ENCODE data around the gene KLK1.

KLK1 gene

DNA sequence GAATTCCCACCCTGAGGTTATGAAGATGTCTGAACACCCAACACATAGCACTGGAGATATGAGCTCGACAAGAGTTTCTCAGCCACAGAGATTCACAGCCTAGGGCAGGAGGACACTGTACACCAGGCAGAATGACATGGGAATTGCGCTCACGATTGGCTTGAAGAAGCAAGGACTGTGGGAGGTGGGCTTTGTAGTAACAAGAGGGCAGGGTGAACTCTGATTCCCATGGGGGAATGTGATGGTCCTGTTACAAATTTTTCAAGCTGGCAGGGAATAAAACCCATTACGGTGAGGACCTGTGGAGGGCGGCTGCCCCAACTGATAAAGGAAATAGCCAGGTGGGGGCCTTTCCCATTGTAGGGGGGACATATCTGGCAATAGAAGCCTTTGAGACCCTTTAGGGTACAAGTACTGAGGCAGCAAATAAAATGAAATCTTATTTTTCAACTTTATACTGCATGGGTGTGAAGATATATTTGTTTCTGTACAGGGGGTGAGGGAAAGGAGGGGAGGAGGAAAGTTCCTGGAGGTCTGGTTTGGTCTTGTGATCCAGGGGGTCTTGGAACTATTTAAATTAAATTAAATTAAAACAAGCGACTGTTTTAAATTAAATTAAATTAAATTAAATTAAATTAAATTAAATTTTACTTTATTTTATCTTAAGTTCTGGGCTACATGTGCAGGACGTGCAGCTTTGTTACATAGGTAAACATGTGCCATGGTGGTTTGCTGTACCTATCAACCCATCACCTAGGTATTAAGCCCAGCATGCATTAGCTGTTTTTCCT lies 38.1 kb upstream of the KLK1 start:
- Histone ChIP-seq H3K79me2 (ENCODE audit: low read length) (no peaks in the 10 kb centered on the region), H3K4me1 (ENCODE audit: low read length) (peaks cover 3% of the 10 kb centered on the region; the same call in 1 of the 2 replicates), H4K20me1 (ENCODE audit: insufficient read depth, low read length) (no peaks in the 10 kb centered on the region), H3K4me3 (ENCODE audit: low read length) (no peak overlapping the region), H3K27me3 (ENCODE audit: low read depth, low read length) (peaks cover 46% of the 10 kb centered on the region), H3K9ac (ENCODE audit: low read length) (no peak overlapping the region), H3K36me3 (replicated peaks; ENCODE audit: low read depth, low read length) (no peaks in the 10 kb centered on the region), H3K27ac (ENCODE audit: low read length) (no peak overlapping the region), H3K9me3 (ENCODE audit: insufficient read depth, low read length) (no peaks in the 10 kb centered on the region; the same call in 1 of the 2 replicates), H2AFZ (ENCODE audit: low read depth, low read length) (no peak overlapping the region), H3K4me2 (ENCODE audit: low read length) (no peak overlapping the region)
- TF ChIP-seq EZH2phosphoT487 (IDR thresholded peaks at IDR 0.05; ENCODE audit: low read depth), result no peak
- TF ChIP-seq, protein P1, sequence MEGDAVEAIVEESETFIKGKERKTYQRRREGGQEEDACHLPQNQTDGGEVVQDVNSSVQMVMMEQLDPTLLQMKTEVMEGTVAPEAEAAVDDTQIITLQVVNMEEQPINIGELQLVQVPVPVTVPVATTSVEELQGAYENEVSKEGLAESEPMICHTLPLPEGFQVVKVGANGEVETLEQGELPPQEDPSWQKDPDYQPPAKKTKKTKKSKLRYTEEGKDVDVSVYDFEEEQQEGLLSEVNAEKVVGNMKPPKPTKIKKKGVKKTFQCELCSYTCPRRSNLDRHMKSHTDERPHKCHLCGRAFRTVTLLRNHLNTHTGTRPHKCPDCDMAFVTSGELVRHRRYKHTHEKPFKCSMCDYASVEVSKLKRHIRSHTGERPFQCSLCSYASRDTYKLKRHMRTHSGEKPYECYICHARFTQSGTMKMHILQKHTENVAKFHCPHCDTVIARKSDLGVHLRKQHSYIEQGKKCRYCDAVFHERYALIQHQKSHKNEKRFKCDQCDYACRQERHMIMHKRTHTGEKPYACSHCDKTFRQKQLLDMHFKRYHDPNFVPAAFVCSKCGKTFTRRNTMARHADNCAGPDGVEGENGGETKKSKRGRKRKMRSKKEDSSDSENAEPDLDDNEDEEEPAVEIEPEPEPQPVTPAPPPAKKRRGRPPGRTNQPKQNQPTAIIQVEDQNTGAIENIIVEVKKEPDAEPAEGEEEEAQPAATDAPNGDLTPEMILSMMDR (IDR thresholded peaks at IDR 0.05; ENCODE audit: low read depth, low read length), result no peak

DNA sequence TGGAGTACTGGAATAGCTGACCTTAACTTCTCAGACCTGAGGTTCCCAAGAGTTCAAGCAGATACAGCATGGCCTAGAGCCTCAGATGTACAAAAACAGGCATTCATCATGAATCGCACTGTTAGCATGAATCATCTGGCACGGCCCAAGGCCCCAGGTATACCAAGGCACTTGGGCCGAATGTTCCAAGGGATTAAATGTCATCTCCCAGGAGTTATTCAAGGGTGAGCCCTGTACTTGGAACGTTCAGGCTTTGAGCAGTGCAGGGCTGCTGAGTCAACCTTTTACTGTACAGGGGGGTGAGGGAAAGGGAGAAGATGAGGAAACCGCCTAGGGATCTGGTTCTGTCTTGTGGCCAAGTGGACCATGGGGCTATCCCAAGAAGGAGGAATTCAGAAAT lies 37.4 kb upstream of the KLK1 start:
- H3K27ac ChIP-seq (ENCODE audit: low read length), result no peak overlapping the region
- peaks cover 39% of the 10 kb centered on the region for H3K27me3 ChIP-seq (ENCODE audit: low read depth, low read length)
- no peaks in the 10 kb centered on the region for H4K20me1 ChIP-seq (ENCODE audit: insufficient read depth, low read length)
- no peaks in the 10 kb centered on the region for H3K36me3 ChIP-seq (replicated peaks; ENCODE audit: low read depth, low read length)
- peaks cover 3% of the 10 kb centered on the region; the same call in 1 of the 2 replicates for H3K4me1 ChIP-seq (ENCODE audit: low read length)
- no peaks in the 10 kb centered on the region for H3K79me2 ChIP-seq (ENCODE audit: low read length)
- no peak overlapping the region for H3K9ac ChIP-seq (ENCODE audit: low read length)
- no peak overlapping the region for H3K4me3 ChIP-seq (ENCODE audit: low read length)
- no peak for TF ChIP-seq EZH2phosphoT487 (IDR thresholded peaks at IDR 0.05; ENCODE audit: low read depth)
- TF ChIP-seq, protein P1 (IDR thresholded peaks at IDR 0.05; ENCODE audit: low read depth, low read length), result no peak
- no peaks in the 10 kb centered on the region; the same call in 1 of the 2 replicates for H3K9me3 ChIP-seq (ENCODE audit: insufficient read depth, low read length)
- H3K4me2 ChIP-seq (ENCODE audit: low read length), result no peak overlapping the region
- no peak overlapping the region for H2AFZ ChIP-seq (ENCODE audit: low read depth, low read length)

DNA sequence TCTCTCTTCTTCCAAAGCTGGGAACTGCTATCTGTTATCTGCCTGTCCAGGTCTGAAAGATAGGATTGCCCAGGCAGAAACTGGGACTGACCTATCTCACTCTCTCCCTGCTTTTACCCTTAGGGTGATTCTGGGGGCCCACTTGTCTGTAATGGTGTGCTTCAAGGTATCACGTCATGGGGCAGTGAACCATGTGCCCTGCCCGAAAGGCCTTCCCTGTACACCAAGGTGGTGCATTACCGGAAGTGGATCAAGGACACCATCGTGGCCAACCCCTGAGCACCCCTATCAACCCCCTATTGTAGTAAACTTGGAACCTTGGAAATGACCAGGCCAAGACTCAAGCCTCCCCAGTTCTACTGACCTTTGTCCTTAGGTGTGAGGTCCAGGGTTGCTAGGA lies 36.3 kb upstream of the KLK1 start:
- TF ChIP-seq, protein P1 (IDR thresholded peaks at IDR 0.05; ENCODE audit: low read depth, low read length), result no peak
- TF ChIP-seq EZH2phosphoT487 (IDR thresholded peaks at IDR 0.05; ENCODE audit: low read depth), result no peak
- Histone ChIP-seq H3K4me1 (ENCODE audit: low read length) (peaks cover 3% of the 10 kb centered on the region; the same call in 1 of the 2 replicates), H3K27ac (ENCODE audit: low read length) (no peak overlapping the region), H3K4me2 (ENCODE audit: low read length) (no peak overlapping the region), H2AFZ (ENCODE audit: low read depth, low read length) (no peak overlapping the region), H3K9me3 (ENCODE audit: insufficient read depth, low read length) (no peaks in the 10 kb centered on the region; the same call in 1 of the 2 replicates), H3K27me3 (ENCODE audit: low read depth, low read length) (peaks cover 38% of the 10 kb centered on the region), H4K20me1 (ENCODE audit: insufficient read depth, low read length) (no peaks in the 10 kb centered on the region), H3K79me2 (ENCODE audit: low read length) (no peaks in the 10 kb centered on the region), H3K9ac (ENCODE audit: low read length) (no peak overlapping the region), H3K4me3 (ENCODE audit: low read length) (no peak overlapping the region), H3K36me3 (replicated peaks; ENCODE audit: low read depth, low read length) (no peaks in the 10 kb centered on the region)

DNA sequence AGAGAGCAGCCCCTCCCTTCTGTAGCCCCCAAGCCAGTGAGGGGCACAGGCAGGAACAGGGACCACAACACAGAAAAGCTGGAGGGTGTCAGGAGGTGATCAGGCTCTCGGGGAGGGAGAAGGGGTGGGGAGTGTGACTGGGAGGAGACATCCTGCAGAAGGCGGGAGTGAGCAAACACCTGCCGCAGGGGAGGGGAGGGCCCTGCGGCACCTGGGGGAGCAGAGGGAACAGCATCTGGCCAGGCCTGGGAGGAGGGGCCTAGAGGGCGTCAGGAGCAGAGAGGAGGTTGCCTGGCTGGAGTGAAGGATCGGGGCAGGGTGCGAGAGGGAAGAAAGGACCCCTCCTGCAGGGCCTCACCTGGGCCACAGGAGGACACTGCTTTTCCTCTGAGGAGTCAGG lies 35.3 kb upstream of the KLK1 start:
- Histone ChIP-seq H3K36me3 (replicated peaks; ENCODE audit: low read depth, low read length) (no peaks in the 10 kb centered on the region), H3K79me2 (ENCODE audit: low read length) (no peaks in the 10 kb centered on the region), H3K4me3 (ENCODE audit: low read length) (no peak overlapping the region), H3K4me2 (ENCODE audit: low read length) (no peak overlapping the region), H4K20me1 (ENCODE audit: insufficient read depth, low read length) (no peaks in the 10 kb centered on the region), H3K9me3 (ENCODE audit: insufficient read depth, low read length) (no peaks in the 10 kb centered on the region; the same call in 1 of the 2 replicates), H2AFZ (ENCODE audit: low read depth, low read length) (no peak overlapping the region), H3K9ac (ENCODE audit: low read length) (no peak overlapping the region), H3K4me1 (ENCODE audit: low read length) (peaks cover 3% of the 10 kb centered on the region; the same call in 1 of the 2 replicates), H3K27me3 (ENCODE audit: low read depth, low read length) (peaks cover 38% of the 10 kb centered on the region), H3K27ac (ENCODE audit: low read length) (no peak overlapping the region)
- TF ChIP-seq EZH2phosphoT487 (IDR thresholded peaks at IDR 0.05; ENCODE audit: low read depth), result no peak
- TF ChIP-seq, protein P1 (IDR thresholded peaks at IDR 0.05; ENCODE audit: low read depth, low read length), result no peak
